CD4-positive, alpha-beta T cell treated with Interleukin-6 for 4 hours (primary cell): ENCODE measurements around the gene CRISPLD2.
"Not testable (repeated sequence)": the region's sequence is repeated elsewhere in the genome, so short reads cannot be mapped to it uniquely, and the experiment has no call there.

Experiments
- DNase-seq: peaks from one replicate; pipeline ENCODE4 v3.0.0-alpha.2; 2020; ENCODE audit warnings: mixed read lengths

CRISPLD2 gene

GRCh38 chr16:84843149-84844048, 23.6 kb downstream of the CRISPLD2 start:
- DNase-seq, result no peak

- DNase-seq, result no peak
Observed at GRCh38 chr16:84844049-84844350, 24.2 kb downstream of the CRISPLD2 start.

- DNase-seq, result no peak
Observed at GRCh38 chr16:84844559-84845495, 25.0 kb downstream of the CRISPLD2 start.

GRCh38 chr16:84845496-84846002, 25.8 kb downstream of the CRISPLD2 start:
- DNase-seq, result no peak

- no peak for DNase-seq
Observed at GRCh38 chr16:84847564-84848355, 28.0 kb downstream of the CRISPLD2 start.

GRCh38 chr16:84848986-84849634, 29.3 kb downstream of the CRISPLD2 start:
- DNase-seq, result no peak

- DNase-seq, result no peak
Observed at GRCh38 chr16:84849751-84850150, 30.0 kb downstream of the CRISPLD2 start.

GRCh38 chr16:84850714-84851113, 30.9 kb downstream of the CRISPLD2 start:
- DNase-seq, result no peak

GRCh38 chr16:84851192-84852127, 31.7 kb downstream of the CRISPLD2 start:
- no peak for DNase-seq

GRCh38 chr16:84853534-84853933, 33.7 kb downstream of the CRISPLD2 start:
- DNase-seq, result no peak

GRCh38 chr16:84854759-84855158, 35.0 kb downstream of the CRISPLD2 start:
- DNase-seq, result no peak

GRCh38 chr16:84855435-84856202, 35.8 kb downstream of the CRISPLD2 start:
- not testable (repeated sequence) for DNase-seq

GRCh38 chr16:84856203-84856581, 36.4 kb downstream of the CRISPLD2 start:
- DNase-seq, result not testable (repeated sequence)

GRCh38 chr16:84856811-84857210, 37.0 kb downstream of the CRISPLD2 start:
- not testable (repeated sequence) for DNase-seq

GRCh38 chr16:84859681-84860080, 39.9 kb downstream of the CRISPLD2 start:
- DNase-seq, result no peak

- DNase-seq, result no peak
Observed at GRCh38 chr16:84860383-84860782, 40.6 kb downstream of the CRISPLD2 start.

GRCh38 chr16:84861671-84862070, 41.9 kb downstream of the CRISPLD2 start:
- no peak for DNase-seq

GRCh38 chr16:84862804-84863480, 43.2 kb downstream of the CRISPLD2 start:
- DNase-seq, result no peak

GRCh38 chr16:84863481-84863814, 43.7 kb downstream of the CRISPLD2 start:
- no peak for DNase-seq
